Uterus (tissue), 2 donors: Measurements from ENCODE around the gene NRF1.

Source experiments
- POLR2A ChIP-seq, 2 donors: fragments of 450-650 bp; IDR thresholded peaks; one replicate each; pipeline ENCODE4 v1.6.1; 2016; ENCODE audit warnings: antibody characterized with exemption in 2 of 2, mild to moderate bottlenecking in 1 of 2, moderate library complexity in 1 of 2
- TF ChIP-seq, protein P1 (sequence below), 4 experiments: fragments of 200-600 bp in 2 of 4; fragments of 450-650 bp in 2 of 4; sonication (generic) in 2 of 4; IDR thresholded peaks; one replicate each; pipeline ENCODE4 v1.5.1; 2016 to 2019; ENCODE audit warnings: antibody characterized with exemption in 4 of 4, mild to moderate bottlenecking in 2 of 4, moderate library complexity in 1 of 4

DNA sequence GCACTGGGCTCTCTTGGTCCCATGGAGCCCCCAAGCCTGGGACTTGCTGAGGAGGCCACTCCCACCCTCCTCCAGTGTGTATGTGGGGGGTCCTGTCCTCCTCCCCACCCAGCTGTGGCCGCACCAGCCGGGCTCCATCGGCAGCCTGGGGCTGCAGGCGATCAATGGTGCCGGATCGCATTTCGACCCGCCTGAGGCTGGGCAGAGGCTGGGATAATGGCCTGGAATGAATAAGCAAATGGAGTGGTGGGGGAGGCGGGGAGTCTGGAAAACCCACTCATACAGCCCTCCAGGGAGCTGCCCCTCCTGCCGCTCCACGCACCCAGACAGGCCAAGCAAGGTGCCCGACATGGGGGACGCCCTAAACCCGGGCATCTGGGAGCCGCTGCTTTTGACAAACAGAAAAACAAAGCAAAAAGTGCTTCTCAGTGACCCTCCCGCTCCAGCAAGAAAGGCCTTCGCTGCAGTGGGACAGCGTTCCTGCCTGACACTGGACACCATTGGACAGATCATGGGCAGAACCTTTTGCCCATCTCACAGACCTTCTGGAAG lies 160.5 kb downstream of the NRF1 start:
- TF ChIP-seq, protein P1, sequence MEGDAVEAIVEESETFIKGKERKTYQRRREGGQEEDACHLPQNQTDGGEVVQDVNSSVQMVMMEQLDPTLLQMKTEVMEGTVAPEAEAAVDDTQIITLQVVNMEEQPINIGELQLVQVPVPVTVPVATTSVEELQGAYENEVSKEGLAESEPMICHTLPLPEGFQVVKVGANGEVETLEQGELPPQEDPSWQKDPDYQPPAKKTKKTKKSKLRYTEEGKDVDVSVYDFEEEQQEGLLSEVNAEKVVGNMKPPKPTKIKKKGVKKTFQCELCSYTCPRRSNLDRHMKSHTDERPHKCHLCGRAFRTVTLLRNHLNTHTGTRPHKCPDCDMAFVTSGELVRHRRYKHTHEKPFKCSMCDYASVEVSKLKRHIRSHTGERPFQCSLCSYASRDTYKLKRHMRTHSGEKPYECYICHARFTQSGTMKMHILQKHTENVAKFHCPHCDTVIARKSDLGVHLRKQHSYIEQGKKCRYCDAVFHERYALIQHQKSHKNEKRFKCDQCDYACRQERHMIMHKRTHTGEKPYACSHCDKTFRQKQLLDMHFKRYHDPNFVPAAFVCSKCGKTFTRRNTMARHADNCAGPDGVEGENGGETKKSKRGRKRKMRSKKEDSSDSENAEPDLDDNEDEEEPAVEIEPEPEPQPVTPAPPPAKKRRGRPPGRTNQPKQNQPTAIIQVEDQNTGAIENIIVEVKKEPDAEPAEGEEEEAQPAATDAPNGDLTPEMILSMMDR (IDR thresholded peaks at IDR 0.05), result no peak
- no peak for TF ChIP-seq POLR2A (IDR thresholded peaks at IDR 0.05)
